GM21825 (cell line): ENCODE data around the gene TPSB2.
"Not testable (repeated sequence)": the region's sequence is repeated elsewhere in the genome, so short reads cannot be mapped to it uniquely, and the experiment has no call there.

Experiments used
- ATAC-seq: cut with Tn5 transposase; IDR thresholded peaks from one replicate; pipeline ENCODE4 v1.9.1; 2021; ENCODE audit warnings: mild to moderate bottlenecking, moderate library complexity; ENCODE audit not compliant: unreplicated experiment

Gene TPSB2

DNA sequence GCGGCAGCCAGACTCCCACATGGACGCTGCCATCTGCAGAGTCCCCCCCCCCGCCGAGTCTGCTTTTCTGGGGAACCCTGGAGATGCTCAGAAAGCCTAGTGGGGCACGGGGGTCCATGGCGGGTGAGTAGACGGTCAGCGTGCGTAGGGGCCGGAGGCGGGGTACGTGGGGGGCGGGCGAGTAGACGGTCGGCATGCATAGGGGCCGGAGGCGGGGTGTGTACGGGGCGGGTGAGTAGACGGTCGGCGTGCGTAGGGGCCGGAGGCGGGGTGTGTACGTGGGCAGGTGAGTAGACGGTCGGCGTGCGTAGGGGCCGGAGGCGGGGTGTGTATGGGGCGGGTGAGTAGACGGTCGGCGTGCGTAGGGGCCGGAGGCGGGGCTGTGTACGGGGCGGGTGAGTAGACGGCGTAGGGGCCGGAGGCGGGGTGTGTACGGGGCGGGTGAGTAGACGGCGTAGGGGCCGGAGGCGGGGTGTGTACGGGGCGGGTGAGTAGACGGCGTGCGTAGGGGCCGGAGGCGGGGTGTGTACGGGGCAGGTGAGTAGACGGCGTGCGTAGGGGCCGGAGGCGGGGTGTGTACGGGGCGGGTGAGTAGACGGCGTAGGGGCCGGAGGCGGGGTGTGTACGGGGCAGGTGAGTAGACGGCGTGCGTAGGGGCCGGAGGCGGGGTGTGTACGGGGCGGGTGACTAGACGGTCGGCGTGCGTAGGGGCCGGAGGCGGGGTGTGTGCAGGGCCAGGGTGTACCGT, 44.4 kb downstream of the TPSB2 start:
- ATAC-seq, result not testable (repeated sequence)

DNA sequence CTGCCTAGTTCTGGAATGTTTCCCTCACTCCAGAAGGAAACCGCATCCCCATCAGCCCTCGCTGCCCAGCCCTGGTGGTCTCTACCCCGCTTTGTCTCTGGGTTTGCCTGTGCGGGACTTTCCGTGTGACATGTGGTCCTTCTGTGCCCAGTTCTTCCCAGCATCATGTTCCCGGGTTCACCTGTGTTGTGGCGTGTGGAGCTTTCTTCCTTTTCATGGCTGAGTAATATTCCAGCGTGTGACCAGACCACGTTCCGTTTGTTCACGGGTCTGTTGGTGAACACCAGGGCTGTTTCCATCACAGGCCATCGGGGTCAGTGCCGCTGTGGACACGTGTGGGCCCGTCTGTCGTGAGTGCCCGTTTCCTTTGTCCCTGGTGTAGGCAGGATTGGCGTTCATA, 45.0 kb downstream of the TPSB2 start:
- no peak for ATAC-seq

DNA sequence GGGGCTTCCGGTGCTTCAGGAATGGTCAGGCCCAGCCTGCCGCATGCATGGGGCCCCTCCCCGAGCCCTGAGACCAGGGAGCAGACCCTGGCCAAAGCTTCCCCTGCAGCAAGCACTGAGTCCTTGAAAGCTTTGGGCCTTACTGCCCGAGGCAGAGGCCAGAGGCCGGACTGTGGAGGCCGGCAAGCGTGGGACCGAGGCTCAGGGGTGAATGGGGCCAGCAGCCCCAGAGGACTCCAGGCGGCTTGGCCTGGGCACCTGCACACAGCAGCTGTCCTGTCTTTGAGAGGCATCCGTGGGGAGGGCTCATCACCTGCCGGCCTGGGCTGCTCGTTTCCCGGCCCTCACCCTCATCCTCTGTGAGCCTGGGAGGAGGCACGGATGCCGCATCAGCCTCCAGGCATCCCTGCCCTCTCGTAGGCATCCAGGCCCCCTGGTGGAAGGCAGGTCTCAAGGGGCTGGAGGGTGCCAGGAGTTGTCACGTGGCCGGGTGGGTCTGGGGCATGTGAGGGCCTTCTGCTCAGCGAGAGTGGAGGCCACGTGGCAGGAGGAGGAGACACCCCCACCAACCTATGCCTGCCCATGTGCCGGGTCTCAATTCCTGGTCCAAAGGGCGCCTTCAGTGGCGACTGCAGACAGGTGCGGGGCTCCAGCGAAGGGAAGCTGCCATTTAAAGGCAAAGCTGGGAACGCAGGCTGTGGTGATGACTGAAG, 45.7 kb downstream of the TPSB2 start:
- no peak for ATAC-seq

DNA sequence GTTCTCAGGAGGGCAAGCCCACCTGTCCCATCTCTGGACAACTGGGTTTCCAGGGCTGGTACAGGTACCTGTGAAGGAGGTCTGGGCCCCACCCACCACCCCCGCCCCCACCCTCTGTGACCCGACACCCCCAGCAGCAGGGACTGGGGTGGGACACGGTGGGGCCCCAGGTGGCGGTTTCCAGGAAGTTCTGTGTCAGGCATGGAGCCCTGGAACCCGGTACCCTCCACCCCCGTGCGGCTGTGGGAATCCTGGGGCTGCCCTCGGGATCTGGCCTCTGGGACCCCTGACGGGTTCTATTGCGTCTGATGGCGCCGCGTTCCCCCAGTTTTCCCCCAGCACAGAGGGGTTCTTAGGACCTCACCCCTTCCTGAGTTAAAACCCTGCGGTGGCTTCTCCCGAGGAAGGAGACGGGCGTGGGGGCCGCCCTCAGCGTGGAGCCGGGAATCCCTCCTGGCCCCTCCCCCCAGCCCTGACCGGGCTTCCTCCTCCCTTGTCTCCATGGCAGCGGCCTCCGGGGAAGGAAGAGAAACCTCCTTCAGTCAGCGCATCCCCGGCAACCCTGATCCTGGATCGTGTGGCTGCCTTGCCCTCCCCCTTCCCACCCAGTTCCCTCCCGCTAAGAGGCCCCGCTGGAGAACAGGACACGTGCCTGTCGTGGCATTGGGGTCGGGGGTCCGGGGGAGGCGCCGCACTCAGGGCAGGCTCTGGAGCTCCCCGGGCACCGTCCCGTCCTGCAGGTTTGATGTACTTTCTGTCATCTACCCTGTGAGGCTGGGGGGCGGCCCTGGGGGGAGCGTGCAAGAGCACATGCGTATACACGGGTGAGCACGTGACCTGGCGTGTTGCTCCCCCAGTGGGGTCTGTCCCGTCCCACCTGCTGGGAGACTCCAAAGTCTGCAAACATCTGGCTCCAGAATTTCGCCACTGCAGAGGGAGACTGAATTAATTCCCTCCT, 46.8 kb downstream of the TPSB2 start:
- no peak for ATAC-seq

DNA sequence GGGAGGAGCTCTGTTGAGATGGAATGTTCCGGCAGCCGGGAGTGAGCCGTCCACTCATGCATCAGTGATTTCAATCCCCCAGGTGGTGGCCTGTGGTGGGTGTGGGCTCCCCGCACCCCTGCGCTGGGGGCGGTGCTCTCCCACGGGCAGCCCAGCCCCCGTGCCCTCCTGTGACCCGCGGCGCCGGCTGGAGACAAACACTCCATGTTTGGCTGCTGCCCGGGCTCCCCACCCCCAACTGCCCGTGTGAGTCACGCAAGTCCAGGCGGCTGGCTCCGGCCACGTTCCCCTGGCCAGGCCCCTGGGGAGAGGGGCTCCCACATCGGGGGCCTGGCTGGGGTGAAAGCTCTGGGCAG, 47.7 kb downstream of the TPSB2 start:
- ATAC-seq, result no peak

DNA sequence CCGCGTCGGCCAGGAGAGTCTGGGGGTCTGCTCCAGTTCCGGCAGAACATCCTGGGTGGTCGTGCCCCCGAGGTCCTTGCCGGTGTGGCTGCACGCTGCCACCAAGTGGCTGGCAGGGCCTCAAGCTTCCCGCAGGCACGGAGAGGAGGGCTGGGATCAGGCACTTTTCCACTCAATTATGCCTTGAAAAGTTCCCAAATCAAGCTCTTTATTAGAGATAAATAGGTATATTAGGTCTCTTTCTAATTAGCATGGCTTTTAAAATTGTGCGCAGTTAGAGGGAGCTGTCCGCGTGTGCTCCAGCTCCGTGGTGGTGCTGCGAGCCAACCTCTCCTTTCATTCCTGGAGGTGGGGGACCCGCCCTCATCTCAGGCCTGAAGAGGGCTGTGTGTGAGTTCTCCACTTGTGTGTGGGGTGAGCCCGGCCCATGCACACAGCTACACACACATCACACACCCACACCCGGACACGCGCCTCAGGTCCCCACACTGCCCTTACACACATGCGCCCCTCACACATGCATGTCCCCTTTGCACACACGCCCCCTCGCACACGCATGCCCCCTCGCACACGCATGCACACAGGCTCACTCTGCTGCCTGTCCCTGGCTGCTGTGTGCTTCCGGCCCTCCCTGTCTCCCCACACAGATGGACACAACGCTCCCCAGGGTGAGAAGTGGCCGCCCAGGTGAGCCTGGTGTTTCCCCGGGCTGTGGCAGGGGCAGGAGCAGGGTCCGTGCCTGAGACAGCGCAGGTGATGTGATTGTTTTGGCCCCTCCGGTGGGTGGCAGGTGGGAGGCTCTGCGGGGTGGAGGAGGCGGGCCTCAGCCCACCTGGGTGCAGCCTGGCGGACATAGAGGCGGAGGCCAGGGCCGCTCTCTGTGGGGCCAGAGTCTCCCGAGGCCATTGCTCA, 48.3 kb downstream of the TPSB2 start:
- no peak for ATAC-seq

DNA sequence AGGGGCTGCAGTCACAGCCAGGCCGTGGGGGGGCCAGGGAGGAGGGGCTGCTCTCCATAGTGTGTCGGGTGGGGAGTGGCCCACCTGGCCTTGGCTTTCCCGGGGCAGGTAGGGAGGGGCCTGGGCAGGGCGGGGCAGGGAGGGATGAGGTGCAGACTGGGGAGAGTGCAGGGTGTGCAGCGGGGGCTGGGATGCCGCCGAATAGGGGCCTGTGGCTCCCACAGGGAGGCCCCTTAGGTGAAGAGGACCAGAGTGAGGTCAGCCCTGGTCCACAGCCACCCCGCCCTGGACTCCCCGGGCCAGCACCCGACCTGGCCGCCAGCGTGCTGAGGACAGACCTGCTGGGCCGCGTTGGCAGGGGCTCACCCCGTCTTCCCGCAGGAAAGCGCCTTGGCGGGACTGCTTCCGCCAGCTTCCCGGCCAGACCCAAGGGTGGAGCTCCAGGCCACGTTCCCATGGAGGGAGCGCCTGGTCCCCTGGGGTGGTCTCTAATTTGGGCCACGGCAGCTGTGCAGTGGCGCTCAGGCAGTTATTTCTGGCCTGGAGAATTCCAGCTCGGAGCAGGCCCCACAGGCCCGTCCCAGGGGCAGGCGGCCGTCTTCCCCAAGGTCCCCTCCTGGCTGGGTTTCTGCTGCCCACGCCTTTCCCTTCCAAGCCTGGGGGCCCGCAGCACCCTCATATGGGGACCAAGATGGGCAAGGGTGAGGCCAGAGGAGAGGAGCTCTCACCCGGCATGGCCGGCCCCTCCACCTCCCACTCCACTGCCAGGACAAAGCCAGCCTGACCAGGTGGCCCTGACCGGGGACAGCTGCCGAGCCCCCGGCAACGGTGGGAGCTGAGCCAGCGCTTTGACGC, 49.2 kb downstream of the TPSB2 start:
- ATAC-seq, result no peak
